Panc1 (cell line): ENCODE measurements around the gene KXD1. TPM values are rescaled to one million over a fixed set of nuclear protein-coding genes. Genes with fewer than 3 reads are reported as not detected.
A peak's percentile ranks its signal among the peaks of the same experiment; 100 is the strongest.

ENCODE experiments used
- ATAC-seq: fragments of 200-7000 bp; cut with Tn5 transposase; 2 replicates; pipeline ENCODE4 v1.9.1; 2020; ENCODE audit warnings: mild to moderate bottlenecking, moderate library complexity
- BruUV-seq: library from RNA; stranded (reverse); fragments of 400-500 nt; replicated peaks from 2 replicates; lab custom pipeline; 2021; lab: Mats Ljungman, UMichigan
- CTCF ChIA-PET: fragments of 300-600 bp; sonication (Branson Sonifier 250); formaldehyde crosslinking; loops from one replicate; lab custom pipeline; 2022; ENCODE audit warnings: antibody characterized with exemption; lab: Charles Lee
- POLR2A ChIA-PET: fragments of 300-600 bp; sonication (Branson Sonifier 250); formaldehyde crosslinking; loops from one replicate; lab custom pipeline; 2022; ENCODE audit warnings: antibody characterized with exemption; lab: Charles Lee
- DNase-seq: peaks from one replicate; pipeline ENCODE4 v3.0.0-alpha.2; 2010; ENCODE audit warnings: low read depth, low spot score
- H3K27ac ChIP-seq: 2 replicates; pipeline ENCODE4 v1.5.1; 2011; ENCODE audit warnings: mild to moderate bottlenecking, low read length, inconsistent platforms
- H3K27me3 ChIP-seq: fragments of 200-500 bp; sonication (Bioruptor generic); 2 replicates; pipeline ENCODE4 v1.6.0; 2014; ENCODE audit warnings: low read length, inconsistent platforms; ENCODE audit not compliant: control insufficient read depth, insufficient read depth
- H3K36me3 ChIP-seq: fragments of 200-500 bp; sonication (Bioruptor generic); 2 replicates; pipeline ENCODE4 v1.5.1; 2014; ENCODE audit warnings: inconsistent platforms, mild to moderate bottlenecking, low read length, moderate library complexity; ENCODE audit not compliant: control insufficient read depth, insufficient read depth
- H3K4me1 ChIP-seq: 2 replicates; pipeline ENCODE4 v1.5.1; 2011; ENCODE audit warnings: inconsistent platforms, mild to moderate bottlenecking, low read length, moderate library complexity; ENCODE audit not compliant: control insufficient read depth, insufficient read depth
- H3K4me3 ChIP-seq, 2 experiments: 2 replicates each; pipeline ENCODE4 v1.5.1; 2011 to 2012; ENCODE audit warnings: low read depth in 2 of 2, low read length in 2 of 2, mild to moderate bottlenecking in 2 of 2, inconsistent platforms in 1 of 2, moderate library complexity in 1 of 2
- H3K9me3 ChIP-seq: fragments of 200-500 bp; sonication (Bioruptor generic); 2 replicates; pipeline ENCODE4 v1.5.1; 2014; ENCODE audit warnings: low read depth, mild to moderate bottlenecking, inconsistent platforms, low read length, moderate library complexity; ENCODE audit not compliant: control insufficient read depth, insufficient read depth
- POLR2AphosphoS5 ChIP-seq: IDR thresholded peaks from 2 replicates; pipeline ENCODE4 v1.6.1; 2012; ENCODE audit warnings: mild to moderate bottlenecking, low read depth, low read length, moderate library complexity
- SIN3A ChIP-seq: IDR thresholded peaks from 2 replicates; pipeline ENCODE4 v1.6.1; 2012; ENCODE audit warnings: low read depth, mild to moderate bottlenecking, low read length, moderate library complexity, borderline replicate concordance; ENCODE audit not compliant: insufficient read depth
- TCF7L2 ChIP-seq: IDR thresholded peaks from 2 replicates; pipeline ENCODE4 v1.6.1; 2011; ENCODE audit warnings: mild to moderate bottlenecking, low read depth, low read length, inconsistent platforms
- in situ Hi-C: cut with HindIII; loops from 2 replicates; pipeline ENCODE4 v1.10.0; 2016; ENCODE audit warnings: low sequenced_read_pairs, low pct_unique_long_range_greater_than_20kb
- intact Hi-C: fragments of 100-400 bp; cut with micrococcal nuclease; formaldehyde crosslinking; loops from one replicate; pipeline ENCODE4 v1.10.0; 2022; ENCODE audit not compliant: unreplicated experiment
- total RNA-seq: library from RNA; stranded (reverse); gene quantifications from one replicate; pipeline ENCODE4 v1.2.1, GENCODE V29; 2021; ENCODE audit not compliant: unreplicated experiment
- TF ChIP-seq, protein P1 (sequence below), 2 experiments: IDR thresholded peaks; 2 replicates each; pipeline ENCODE4 v1.6.1; 2011 to 2012; ENCODE audit warnings: low read depth in 2 of 2, control low read depth in 1 of 2, low read length in 1 of 2, mild to moderate bottlenecking in 1 of 2, moderate library complexity in 1 of 2; ENCODE audit not compliant: insufficient read depth in 1 of 2
- TF ChIP-seq, protein P2 (sequence below): fragments of 450-650 bp; IDR thresholded peaks from 2 replicates; pipeline ENCODE4 v1.5.1; 2017; ENCODE audit warnings: mild to moderate bottlenecking

Gene KXD1
- total RNA-seq, 1 experiment from 2014 or later, result 106 TPM

DNA sequence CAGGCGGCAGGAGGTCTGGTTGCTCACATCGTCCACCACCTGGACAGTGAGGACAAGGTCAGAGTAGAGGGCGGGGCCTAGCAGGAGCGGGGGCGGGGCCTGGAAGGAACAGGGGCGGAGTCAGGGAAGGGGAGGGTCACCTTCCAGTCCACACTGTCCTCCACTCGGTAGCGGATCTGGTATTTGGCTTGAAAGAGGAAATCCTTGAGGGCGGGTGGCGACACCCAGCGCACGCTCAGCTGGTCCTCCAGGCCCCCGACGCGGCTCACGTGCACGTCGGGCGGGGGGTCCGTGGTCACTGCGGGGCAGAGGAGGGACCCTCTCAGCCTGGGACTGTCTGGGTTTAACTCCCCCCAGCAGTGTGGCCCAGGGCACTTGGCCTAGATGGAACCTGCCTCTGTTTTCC, 39.1 kb downstream of the KXD1 start:
- Histone ChIP-seq H3K4me3 (no peak overlapping the region), H3K4me1 (no peaks in the 10 kb centered on the region), H3K27ac (no peak overlapping the region), H3K9me3 (no peaks in the 10 kb centered on the region), H3K27me3 (no peaks in the 10 kb centered on the region), H3K36me3 (no peaks in the 10 kb centered on the region)
- no TSS peak for BruUV-seq
- intact Hi-C loops, result loop anchor here (10.0 kb wide), 1 partner anchor 78 kb away; no protein-coding TSS in a partner anchor
- TF ChIP-seq POLR2AphosphoS5 (no peak), TCF7L2 (no peak), SIN3A (no peak)
- TF ChIP-seq, protein P1, sequence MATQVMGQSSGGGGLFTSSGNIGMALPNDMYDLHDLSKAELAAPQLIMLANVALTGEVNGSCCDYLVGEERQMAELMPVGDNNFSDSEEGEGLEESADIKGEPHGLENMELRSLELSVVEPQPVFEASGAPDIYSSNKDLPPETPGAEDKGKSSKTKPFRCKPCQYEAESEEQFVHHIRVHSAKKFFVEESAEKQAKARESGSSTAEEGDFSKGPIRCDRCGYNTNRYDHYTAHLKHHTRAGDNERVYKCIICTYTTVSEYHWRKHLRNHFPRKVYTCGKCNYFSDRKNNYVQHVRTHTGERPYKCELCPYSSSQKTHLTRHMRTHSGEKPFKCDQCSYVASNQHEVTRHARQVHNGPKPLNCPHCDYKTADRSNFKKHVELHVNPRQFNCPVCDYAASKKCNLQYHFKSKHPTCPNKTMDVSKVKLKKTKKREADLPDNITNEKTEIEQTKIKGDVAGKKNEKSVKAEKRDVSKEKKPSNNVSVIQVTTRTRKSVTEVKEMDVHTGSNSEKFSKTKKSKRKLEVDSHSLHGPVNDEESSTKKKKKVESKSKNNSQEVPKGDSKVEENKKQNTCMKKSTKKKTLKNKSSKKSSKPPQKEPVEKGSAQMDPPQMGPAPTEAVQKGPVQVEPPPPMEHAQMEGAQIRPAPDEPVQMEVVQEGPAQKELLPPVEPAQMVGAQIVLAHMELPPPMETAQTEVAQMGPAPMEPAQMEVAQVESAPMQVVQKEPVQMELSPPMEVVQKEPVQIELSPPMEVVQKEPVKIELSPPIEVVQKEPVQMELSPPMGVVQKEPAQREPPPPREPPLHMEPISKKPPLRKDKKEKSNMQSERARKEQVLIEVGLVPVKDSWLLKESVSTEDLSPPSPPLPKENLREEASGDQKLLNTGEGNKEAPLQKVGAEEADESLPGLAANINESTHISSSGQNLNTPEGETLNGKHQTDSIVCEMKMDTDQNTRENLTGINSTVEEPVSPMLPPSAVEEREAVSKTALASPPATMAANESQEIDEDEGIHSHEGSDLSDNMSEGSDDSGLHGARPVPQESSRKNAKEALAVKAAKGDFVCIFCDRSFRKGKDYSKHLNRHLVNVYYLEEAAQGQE (IDR thresholded peaks at IDR 0.05; ENCODE audit: insufficient read depth in 1 of 2, low read depth in 2 of 2, low read length in 1 of 2), result no peak
- TF ChIP-seq, protein P2, sequence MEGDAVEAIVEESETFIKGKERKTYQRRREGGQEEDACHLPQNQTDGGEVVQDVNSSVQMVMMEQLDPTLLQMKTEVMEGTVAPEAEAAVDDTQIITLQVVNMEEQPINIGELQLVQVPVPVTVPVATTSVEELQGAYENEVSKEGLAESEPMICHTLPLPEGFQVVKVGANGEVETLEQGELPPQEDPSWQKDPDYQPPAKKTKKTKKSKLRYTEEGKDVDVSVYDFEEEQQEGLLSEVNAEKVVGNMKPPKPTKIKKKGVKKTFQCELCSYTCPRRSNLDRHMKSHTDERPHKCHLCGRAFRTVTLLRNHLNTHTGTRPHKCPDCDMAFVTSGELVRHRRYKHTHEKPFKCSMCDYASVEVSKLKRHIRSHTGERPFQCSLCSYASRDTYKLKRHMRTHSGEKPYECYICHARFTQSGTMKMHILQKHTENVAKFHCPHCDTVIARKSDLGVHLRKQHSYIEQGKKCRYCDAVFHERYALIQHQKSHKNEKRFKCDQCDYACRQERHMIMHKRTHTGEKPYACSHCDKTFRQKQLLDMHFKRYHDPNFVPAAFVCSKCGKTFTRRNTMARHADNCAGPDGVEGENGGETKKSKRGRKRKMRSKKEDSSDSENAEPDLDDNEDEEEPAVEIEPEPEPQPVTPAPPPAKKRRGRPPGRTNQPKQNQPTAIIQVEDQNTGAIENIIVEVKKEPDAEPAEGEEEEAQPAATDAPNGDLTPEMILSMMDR, result no peak
- ChIA-PET CTCF (interaction anchor here (0.6 kb wide), 1 partner anchor 182 kb away, joined by 4 read pairs; no protein-coding TSS in a partner anchor), POLR2A (no interaction called here)
- ATAC-seq, result peak; percentile 62; the same call in 1 of the 2 replicates
- DNase-seq, result no peak
- in situ Hi-C loops, result no loop called here

DNA sequence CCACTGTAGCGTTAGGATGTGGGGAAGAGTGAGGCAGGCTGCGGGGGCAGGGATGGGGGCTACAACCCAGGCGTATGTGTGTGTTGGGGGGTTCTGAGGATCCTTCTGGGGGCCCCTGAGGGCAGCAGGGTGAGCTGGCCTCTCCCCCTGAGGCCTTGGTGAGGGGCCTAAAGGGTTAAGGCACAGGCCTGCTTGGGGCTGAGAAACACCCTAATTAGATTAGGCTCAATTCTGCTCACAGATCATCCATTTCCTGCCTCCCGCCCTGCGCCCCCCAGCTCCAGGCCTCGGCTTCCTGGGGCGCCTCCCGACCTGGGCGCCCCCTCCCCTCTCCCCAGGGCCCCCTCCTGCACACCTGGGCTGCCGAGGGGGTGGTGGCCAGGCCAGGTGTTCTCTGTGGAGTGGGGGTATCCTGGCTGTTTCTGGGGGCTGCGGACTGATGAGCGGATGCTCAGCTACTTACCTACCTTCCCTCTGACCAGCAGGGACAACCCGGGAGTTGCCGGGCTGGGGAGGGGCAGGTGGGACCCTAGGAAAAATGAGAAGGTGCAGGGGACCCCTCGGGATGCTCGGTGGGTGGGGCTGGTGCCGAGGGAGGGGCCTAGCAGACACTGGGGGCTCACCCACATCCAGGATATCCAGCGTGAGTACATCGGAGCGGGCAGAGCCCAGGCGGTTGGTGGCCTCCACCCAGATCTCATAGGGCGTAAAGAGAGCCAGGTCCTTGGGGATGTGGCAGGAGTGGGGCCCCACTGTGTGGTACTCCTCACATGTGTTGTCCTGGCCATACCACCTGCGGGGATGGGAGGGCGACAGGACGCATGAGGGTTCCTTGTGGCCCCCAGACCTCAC, 40.4 kb downstream of the KXD1 start:
- TF ChIP-seq POLR2AphosphoS5, result no peak
- no peak for TF ChIP-seq SIN3A
- TF ChIP-seq, protein P2, result no peak
- no peak for TF ChIP-seq TCF7L2
- TF ChIP-seq, protein P1 (IDR thresholded peaks at IDR 0.05; ENCODE audit: insufficient read depth in 1 of 2, low read depth in 2 of 2, low read length in 1 of 2), result no peak
- in situ Hi-C loops (no loop called here), intact Hi-C loops (loop anchor here (10.0 kb wide), 1 partner anchor 77 kb away; no protein-coding TSS in a partner anchor)
- ChIA-PET POLR2A (no interaction called here), CTCF (no interaction called here)
- Histone ChIP-seq H3K4me3 (no peak overlapping the region), H3K4me1 (no peaks in the 10 kb centered on the region), H3K27me3 (no peaks in the 10 kb centered on the region), H3K27ac (no peak overlapping the region), H3K9me3 (no peaks in the 10 kb centered on the region), H3K36me3 (no peaks in the 10 kb centered on the region)
- BruUV-seq, result no TSS peak
- ATAC-seq (no peak), DNase-seq (no peak)
